ENCODE results near the gene TSC22D4. TPM values are rescaled to one million over a fixed set of nuclear protein-coding genes. Genes with fewer than 3 reads are reported as not detected.
A peak's percentile ranks its signal among the peaks of the same experiment; 100 is the strongest.

The TSC22D4 gene
- total RNA-seq, 3 donors from 2014 or later, result 45.1 to 65.2 (median 64.8) TPM

- H3K36me3 ChIP-seq (ENCODE audit: low read depth), result peaks cover 7% of the 10 kb centered on the region
- DNase-seq, result peak; percentile 38 to 70 (median 54)
- TF ChIP-seq CTCF (IDR thresholded peaks at IDR 0.05), result no peak
- H3K4me3 ChIP-seq, result peak overlapping the region; percentile 75
- H3K4me1 ChIP-seq (ENCODE audit: low read depth), result peaks cover 38% of the 10 kb centered on the region
- H3K9me3 ChIP-seq, result no peaks in the 10 kb centered on the region
- no peak for ATAC-seq
- intact Hi-C loops (cut with DNase I, micrococcal nuclease), result no loop called here
Observed at GRCh38 chr7:100430493-100431285, 48.3 kb downstream of the TSC22D4 start.

GRCh38 chr7:100429637-100430492, 49.1 kb downstream of the TSC22D4 start, which contains the start of gene MEPCE:
Gene MEPCE, plus strand, starts transcription at chr7:100429831. Its CDS starts 188 bp downstream, at chr7:100430019.
- Histone ChIP-seq H3K36me3 (ENCODE audit: low read depth) (peaks cover 7% of the 10 kb centered on the region), H3K4me3 (peak within 1 kb of the TSS; percentile 75), H3K4me1 (ENCODE audit: low read depth) (peaks cover 33% of the 10 kb centered on the region), H3K9me3 (no peaks in the 10 kb centered on the region)
- intact Hi-C loops (cut with DNase I, micrococcal nuclease), result loop anchor here in 1 of 2 donors (5.0 kb wide), 1 partner anchor 298 kb away; no protein-coding TSS in a partner anchor
- peak; percentile 97 to 98 (median 98) for DNase-seq
- ATAC-seq, result peak; percentile 63
- no peak for TF ChIP-seq CTCF (IDR thresholded peaks at IDR 0.05)

GRCh38 chr7:100428967-100429636, 49.9 kb downstream of the TSC22D4 start:
- H3K4me3 ChIP-seq, result peak overlapping the region; percentile 75
- TF ChIP-seq CTCF (IDR thresholded peaks at IDR 0.05), result no peak
- H3K36me3 ChIP-seq (ENCODE audit: low read depth), result peaks cover 7% of the 10 kb centered on the region
- peaks cover 26% of the 10 kb centered on the region for H3K4me1 ChIP-seq (ENCODE audit: low read depth)
- DNase-seq (peak; percentile 100), ATAC-seq (peak; percentile 82)
- intact Hi-C loops (cut with DNase I, micrococcal nuclease), result loop anchor here in 1 of 2 donors (5.0 kb wide), 1 partner anchor 297 kb away; no protein-coding TSS in a partner anchor
- H3K9me3 ChIP-seq, result no peaks in the 10 kb centered on the region

GRCh38 chr7:100428199-100428966, 50.6 kb downstream of the TSC22D4 start, which contains the start of gene ZCWPW1:
Gene ZCWPW1, minus strand, starts transcription at chr7:100428703. Its CDS starts 8,054 bp downstream, at chr7:100420649.
- Histone ChIP-seq H3K4me1 (ENCODE audit: low read depth) (peaks cover 26% of the 10 kb centered on the region), H3K36me3 (ENCODE audit: low read depth) (peaks cover 7% of the 10 kb centered on the region), H3K4me3 (peak within 1 kb of the TSS; percentile 75), H3K9me3 (no peaks in the 10 kb centered on the region)
- DNase-seq, result peak; percentile 96 to 99 (median 98)
- intact Hi-C loops (cut with DNase I, micrococcal nuclease), result loop anchor here in 1 of 2 donors (5.0 kb wide), 1 partner anchor 296 kb away; no protein-coding TSS in a partner anchor
- no peak for TF ChIP-seq CTCF (IDR thresholded peaks at IDR 0.05)
- ATAC-seq, result peak; percentile 74
